ENCODE measurements around the gene GRK7.

Gene GRK7

DNA sequence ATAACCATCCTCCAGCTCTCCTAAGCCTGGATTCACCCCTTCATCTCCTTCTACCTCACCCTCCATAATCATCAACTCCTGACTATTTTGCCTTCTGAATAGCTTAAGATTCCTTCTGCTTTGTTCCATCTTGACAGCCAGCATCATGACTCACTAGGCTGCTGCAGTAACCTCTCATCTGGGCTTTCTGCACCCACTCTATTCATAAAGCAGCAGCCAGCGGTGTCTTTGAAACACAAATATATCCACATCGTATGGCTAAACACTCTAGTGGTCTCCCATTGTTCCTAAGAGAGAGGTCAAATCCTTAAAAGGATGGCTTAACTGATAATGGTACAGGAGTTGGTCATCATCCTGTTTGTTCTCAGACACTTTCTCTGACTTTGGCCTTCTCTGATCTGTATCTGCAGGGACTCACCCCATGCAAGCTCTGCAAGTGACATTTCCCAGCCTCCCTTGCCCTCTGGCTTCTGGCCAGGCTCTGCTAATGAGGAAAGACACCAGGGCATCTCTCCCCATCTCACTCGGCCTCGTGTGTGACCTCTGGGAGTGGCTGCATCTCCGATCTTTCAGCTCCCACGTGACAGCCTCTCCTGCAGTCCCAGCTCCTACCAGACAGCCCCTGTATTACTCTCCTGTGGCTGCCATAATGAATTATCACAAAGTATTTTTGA is 6.2 kb downstream of the GRK7 start:
- H3K36me3 ChIP-seq (ENCODE audit: low read length) = no peaks in the 10 kb centered on the region
- H3K9ac ChIP-seq (ENCODE audit: low read length) = no peak overlapping the region
- H2AFZ ChIP-seq (ENCODE audit: low read depth, low read length, severe bottlenecking) = no peak overlapping the region
- no peaks in the 10 kb centered on the region for H3F3A ChIP-seq (ENCODE audit: insufficient read depth)
- no peak overlapping the region for H3K27ac ChIP-seq (ENCODE audit: low read depth, low read length)
- no peaks in the 10 kb centered on the region for H3K79me2 ChIP-seq (ENCODE audit: insufficient read depth, low read length)
- H3K4me3 ChIP-seq (ENCODE audit: insufficient read depth, low read length, poor library complexity, severe bottlenecking) = no peak overlapping the region
- TF ChIP-seq EZH2phosphoT487 (conservative IDR thresholded peaks at IDR 0.05; ENCODE audit: low read length) = no peak
- TF ChIP-seq, protein P1, sequence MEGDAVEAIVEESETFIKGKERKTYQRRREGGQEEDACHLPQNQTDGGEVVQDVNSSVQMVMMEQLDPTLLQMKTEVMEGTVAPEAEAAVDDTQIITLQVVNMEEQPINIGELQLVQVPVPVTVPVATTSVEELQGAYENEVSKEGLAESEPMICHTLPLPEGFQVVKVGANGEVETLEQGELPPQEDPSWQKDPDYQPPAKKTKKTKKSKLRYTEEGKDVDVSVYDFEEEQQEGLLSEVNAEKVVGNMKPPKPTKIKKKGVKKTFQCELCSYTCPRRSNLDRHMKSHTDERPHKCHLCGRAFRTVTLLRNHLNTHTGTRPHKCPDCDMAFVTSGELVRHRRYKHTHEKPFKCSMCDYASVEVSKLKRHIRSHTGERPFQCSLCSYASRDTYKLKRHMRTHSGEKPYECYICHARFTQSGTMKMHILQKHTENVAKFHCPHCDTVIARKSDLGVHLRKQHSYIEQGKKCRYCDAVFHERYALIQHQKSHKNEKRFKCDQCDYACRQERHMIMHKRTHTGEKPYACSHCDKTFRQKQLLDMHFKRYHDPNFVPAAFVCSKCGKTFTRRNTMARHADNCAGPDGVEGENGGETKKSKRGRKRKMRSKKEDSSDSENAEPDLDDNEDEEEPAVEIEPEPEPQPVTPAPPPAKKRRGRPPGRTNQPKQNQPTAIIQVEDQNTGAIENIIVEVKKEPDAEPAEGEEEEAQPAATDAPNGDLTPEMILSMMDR (IDR thresholded peaks at IDR 0.05; ENCODE audit: insufficient read depth, low read length, poor library complexity, severe bottlenecking) = no peak
- no peaks in the 10 kb centered on the region for H4K20me1 ChIP-seq (ENCODE audit: low read depth, low read length)
- no peaks in the 10 kb centered on the region for H3K9me2 ChIP-seq (replicated peaks; ENCODE audit: insufficient read depth, low read length)
- H3K4me2 ChIP-seq (ENCODE audit: low read depth, low read length, poor library complexity, severe bottlenecking) = no peak overlapping the region
- no peaks in the 10 kb centered on the region for H3K9me3 ChIP-seq (ENCODE audit: insufficient read depth, low read length)
- H3K27me3 ChIP-seq (ENCODE audit: low read length) = no peaks in the 10 kb centered on the region

DNA sequence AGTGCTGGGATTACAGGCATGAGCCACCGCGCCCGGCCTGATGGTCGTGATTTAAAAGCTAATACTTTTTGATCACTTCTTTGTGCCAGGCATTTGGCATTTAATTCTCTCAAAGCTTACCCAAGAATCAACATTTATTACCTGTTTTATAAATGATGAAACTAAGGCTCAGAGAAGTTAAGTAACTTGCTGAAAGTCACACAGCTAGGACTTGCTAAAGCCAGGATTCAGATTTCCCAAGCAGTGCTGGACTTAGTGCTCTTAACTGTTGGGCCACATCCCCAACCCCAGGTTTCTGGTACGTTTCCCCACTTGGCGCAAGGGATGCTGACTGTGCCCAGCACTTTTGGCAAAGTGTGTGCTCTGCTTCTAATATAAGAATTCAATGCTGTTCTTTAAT is 10.5 kb downstream of the GRK7 start:
- no peaks in the 10 kb centered on the region for H3K79me2 ChIP-seq (ENCODE audit: insufficient read depth, low read length)
- H3K4me2 ChIP-seq (ENCODE audit: low read depth, low read length, poor library complexity, severe bottlenecking) = no peak overlapping the region
- no peaks in the 10 kb centered on the region for H3K9me2 ChIP-seq (replicated peaks; ENCODE audit: insufficient read depth, low read length)
- H3K36me3 ChIP-seq (ENCODE audit: low read length) = no peaks in the 10 kb centered on the region
- H2AFZ ChIP-seq (ENCODE audit: low read depth, low read length, severe bottlenecking) = no peak overlapping the region
- H3F3A ChIP-seq (ENCODE audit: insufficient read depth) = no peaks in the 10 kb centered on the region
- TF ChIP-seq, protein P1 (IDR thresholded peaks at IDR 0.05; ENCODE audit: insufficient read depth, low read length, poor library complexity, severe bottlenecking) = no peak
- TF ChIP-seq EZH2phosphoT487 (conservative IDR thresholded peaks at IDR 0.05; ENCODE audit: low read length) = no peak
- no peaks in the 10 kb centered on the region for H3K9me3 ChIP-seq (ENCODE audit: insufficient read depth, low read length)
- H3K4me3 ChIP-seq (ENCODE audit: insufficient read depth, low read length, poor library complexity, severe bottlenecking) = no peak overlapping the region
- no peaks in the 10 kb centered on the region for H4K20me1 ChIP-seq (ENCODE audit: low read depth, low read length)
- no peaks in the 10 kb centered on the region for H3K27me3 ChIP-seq (ENCODE audit: low read length)
- no peak overlapping the region for H3K27ac ChIP-seq (ENCODE audit: low read depth, low read length)
- no peak overlapping the region for H3K9ac ChIP-seq (ENCODE audit: low read length)

DNA sequence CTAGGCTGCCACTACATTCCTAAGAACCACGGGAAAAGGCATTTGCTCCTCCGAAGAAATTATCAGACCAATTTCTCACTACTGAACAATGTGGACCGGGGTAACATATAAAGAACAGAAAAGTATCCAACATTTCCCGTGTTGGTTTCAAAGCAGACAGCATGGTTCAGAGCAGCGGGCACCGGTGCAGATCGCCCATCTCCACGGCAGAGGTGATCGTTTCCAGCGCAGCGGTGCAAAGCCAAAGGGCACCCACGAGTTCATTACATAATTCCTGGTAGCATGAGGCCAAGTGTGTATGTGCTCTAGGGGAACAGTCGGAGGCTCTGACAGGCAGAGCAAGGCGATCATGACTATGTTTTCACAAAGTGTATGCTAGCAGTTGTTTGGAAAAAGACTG is 13.2 kb downstream of the GRK7 start:
- no peak for TF ChIP-seq EZH2phosphoT487 (conservative IDR thresholded peaks at IDR 0.05; ENCODE audit: low read length)
- TF ChIP-seq, protein P1 (IDR thresholded peaks at IDR 0.05; ENCODE audit: insufficient read depth, low read length, poor library complexity, severe bottlenecking) = no peak
- H2AFZ ChIP-seq (ENCODE audit: low read depth, low read length, severe bottlenecking) = no peak overlapping the region
- H3K4me2 ChIP-seq (ENCODE audit: low read depth, low read length, poor library complexity, severe bottlenecking) = no peak overlapping the region
- H3K9ac ChIP-seq (ENCODE audit: low read length) = no peak overlapping the region
- no peaks in the 10 kb centered on the region for H3K79me2 ChIP-seq (ENCODE audit: insufficient read depth, low read length)
- no peak overlapping the region for H3K27ac ChIP-seq (ENCODE audit: low read depth, low read length)
- H3K9me2 ChIP-seq (replicated peaks; ENCODE audit: insufficient read depth, low read length) = no peaks in the 10 kb centered on the region
- no peaks in the 10 kb centered on the region for H3K27me3 ChIP-seq (ENCODE audit: low read length)
- H3K4me3 ChIP-seq (ENCODE audit: insufficient read depth, low read length, poor library complexity, severe bottlenecking) = no peak overlapping the region
- no peaks in the 10 kb centered on the region for H4K20me1 ChIP-seq (ENCODE audit: low read depth, low read length)
- H3F3A ChIP-seq (ENCODE audit: insufficient read depth) = no peaks in the 10 kb centered on the region
- no peaks in the 10 kb centered on the region for H3K36me3 ChIP-seq (ENCODE audit: low read length)
- H3K9me3 ChIP-seq (ENCODE audit: insufficient read depth, low read length) = no peaks in the 10 kb centered on the region

Measured in SU-DHL-6 (cell line).